Ramos (cell line): ENCODE results near the gene DUSP16.
"Not testable (repeated sequence)": the region's sequence is repeated elsewhere in the genome, so short reads cannot be mapped to it uniquely, and the experiment has no call there.

Experiments used
- in situ Hi-C: fragments of 300-500 bp; cut with MboI; formaldehyde crosslinking; loops from one replicate; pipeline ENCODE4 v1.14.3; 2022; ENCODE audit warnings: low sequenced_read_pairs; ENCODE audit not compliant: unreplicated experiment

The DUSP16 gene

GRCh38 chr12:12562585-12563261 lies at the start of gene DUSP16:
DUSP16 (minus strand) TSS chr12:12562863; CDS start chr12:12521098, 41,765 bp downstream.
- in situ Hi-C loops: no loop called here

- in situ Hi-C loops: no loop called here
These were observed 49.7 kb upstream of the DUSP16 start for GRCh38 chr12:12612358-12612757.

GRCh38 chr12:12611512-12612306 lies 49.0 kb upstream of the DUSP16 start, which contains the start of gene CREBL2:
CREBL2 (plus strand) TSS chr12:12611876; CDS start chr12:12612173, 297 bp downstream.
- in situ Hi-C loops: no loop called here

- in situ Hi-C loops: no loop called here
These were observed 48.0 kb upstream of the DUSP16 start for GRCh38 chr12:12610711-12611110.

- in situ Hi-C loops: no loop called here
These were observed 47.0 kb upstream of the DUSP16 start for GRCh38 chr12:12609692-12610091.

GRCh38 chr12:12608557-12608957 lies 45.9 kb upstream of the DUSP16 start:
- in situ Hi-C loops: no loop called here

- in situ Hi-C loops: no loop called here
These were observed 44.3 kb upstream of the DUSP16 start for GRCh38 chr12:12606781-12607589.

GRCh38 chr12:12604740-12605139 lies 42.1 kb upstream of the DUSP16 start:
- in situ Hi-C loops: no loop called here

- in situ Hi-C loops: no loop called here
These were observed 38.0 kb upstream of the DUSP16 start for GRCh38 chr12:12600659-12601058.

GRCh38 chr12:12599750-12600643 lies 37.3 kb upstream of the DUSP16 start:
- in situ Hi-C loops: no loop called here

- in situ Hi-C loops: no loop called here
These were observed 36.2 kb upstream of the DUSP16 start for GRCh38 chr12:12598864-12599263.

- in situ Hi-C loops: not testable (repeated sequence)
These were observed 33.9 kb upstream of the DUSP16 start for GRCh38 chr12:12596598-12596997.

- in situ Hi-C loops: not testable (repeated sequence)
These were observed 33.3 kb upstream of the DUSP16 start for GRCh38 chr12:12595929-12596328.

GRCh38 chr12:12592930-12593329 lies 30.3 kb upstream of the DUSP16 start:
- in situ Hi-C loops: no loop called here

GRCh38 chr12:12590961-12591360 lies 28.3 kb upstream of the DUSP16 start:
- in situ Hi-C loops: no loop called here

- in situ Hi-C loops: not testable (repeated sequence)
These were observed 25.8 kb upstream of the DUSP16 start for GRCh38 chr12:12588436-12588835.

- in situ Hi-C loops: no loop called here
These were observed 25.2 kb upstream of the DUSP16 start for GRCh38 chr12:12587878-12588277.

- in situ Hi-C loops: no loop called here
These were observed 24.4 kb upstream of the DUSP16 start for GRCh38 chr12:12586879-12587675.
